Right ventricle myocardium superior (tissue), 1 donor: ENCODE data around the gene CCNT2. TPM values are rescaled to one million over a fixed set of nuclear protein-coding genes. Genes with fewer than 3 reads are reported as not detected.
"Not testable (repeated sequence)": the region's sequence is repeated elsewhere in the genome, so short reads cannot be mapped to it uniquely, and the experiment has no call there.

Experiments
- ATAC-seq: fragments of 200-7000 bp; cut with Tn5 transposase; one replicate; pipeline ENCODE4 v1.9.1; 2020; ENCODE audit warnings: mild to moderate bottlenecking; ENCODE audit not compliant: poor library complexity
- DNase-seq: peaks from one replicate; pipeline ENCODE4 v3.0.0-alpha.2; 2020
- intact Hi-C: fragments of 100-400 bp; cut with DNase I; formaldehyde crosslinking; loops from one replicate; pipeline ENCODE4 v1.11.2; 2022
- total RNA-seq: library from RNA; stranded (reverse); fragmentation: NEBNext Ultra II Directional; extraction: Animal tissue kit (Norgen Biotek cat#: 25700); gene quantifications from one replicate; pipeline ENCODE4 v1.2.1, GENCODE V29; 2021
- donor health status: DM: no; HTN: yes; CAD: no; lungs with severe emphysema.

Gene CCNT2
- total RNA-seq, 1 donor from 2014 or later, result 16.6 TPM

DNA sequence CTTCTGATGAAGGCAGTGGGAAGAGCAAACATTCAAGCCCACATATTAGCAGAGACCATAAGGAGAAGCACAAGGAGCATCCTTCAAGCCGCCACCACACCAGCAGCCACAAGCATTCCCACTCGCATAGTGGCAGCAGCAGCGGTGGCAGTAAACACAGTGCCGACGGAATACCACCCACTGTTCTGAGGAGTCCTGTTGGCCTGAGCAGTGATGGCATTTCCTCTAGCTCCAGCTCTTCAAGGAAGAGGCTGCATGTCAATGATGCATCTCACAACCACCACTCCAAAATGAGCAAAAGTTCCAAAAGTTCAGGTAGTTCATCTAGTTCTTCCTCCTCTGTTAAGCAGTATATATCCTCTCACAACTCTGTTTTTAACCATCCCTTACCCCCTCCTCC, 35.4 kb downstream of the CCNT2 start:
- ATAC-seq (no peak), DNase-seq (no peak)
- intact Hi-C loops, result no loop called here

DNA sequence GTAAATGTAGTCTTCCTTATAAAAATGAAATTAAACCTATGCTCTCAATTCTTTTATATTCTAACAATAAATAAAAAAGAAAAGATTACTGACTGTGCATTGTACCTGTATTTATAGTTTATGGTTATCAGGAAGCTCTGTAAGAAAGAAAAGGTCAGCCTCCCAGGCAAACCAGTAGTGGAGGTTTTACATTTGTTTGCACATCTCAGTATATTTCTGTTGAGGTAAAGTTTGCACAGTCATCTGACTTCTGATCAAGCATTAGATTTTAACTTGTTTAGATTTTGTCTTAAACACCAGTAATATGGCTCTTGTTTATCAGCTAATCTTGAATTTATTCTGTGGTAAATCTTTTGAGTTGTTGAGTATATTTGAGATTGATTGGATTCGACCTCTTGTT, 37.1 kb downstream of the CCNT2 start:
- no peak for ATAC-seq
- DNase-seq, result no peak
- intact Hi-C loops, result no loop called here

DNA sequence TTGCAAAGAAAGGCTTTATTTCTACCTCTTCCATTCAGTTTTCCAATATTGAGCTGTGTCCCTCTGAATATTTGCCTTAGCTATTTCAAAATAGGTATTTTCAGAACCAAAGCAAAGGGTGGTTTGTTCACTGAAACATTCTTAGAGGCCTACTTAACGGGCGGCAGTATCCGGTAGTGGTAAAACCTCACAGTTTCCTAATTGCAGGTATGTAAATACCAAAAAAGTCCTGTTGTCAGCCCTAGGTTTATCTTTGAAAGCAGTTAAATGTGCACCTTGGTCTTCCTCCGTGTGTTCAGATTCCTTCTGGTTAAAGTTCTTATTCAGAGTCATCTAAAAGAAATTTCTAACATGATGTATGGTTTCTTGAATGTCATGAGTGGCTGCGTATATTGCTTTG, 38.9 kb downstream of the CCNT2 start:
- ATAC-seq, result no peak
- intact Hi-C loops, result no loop called here
- no peak for DNase-seq

DNA sequence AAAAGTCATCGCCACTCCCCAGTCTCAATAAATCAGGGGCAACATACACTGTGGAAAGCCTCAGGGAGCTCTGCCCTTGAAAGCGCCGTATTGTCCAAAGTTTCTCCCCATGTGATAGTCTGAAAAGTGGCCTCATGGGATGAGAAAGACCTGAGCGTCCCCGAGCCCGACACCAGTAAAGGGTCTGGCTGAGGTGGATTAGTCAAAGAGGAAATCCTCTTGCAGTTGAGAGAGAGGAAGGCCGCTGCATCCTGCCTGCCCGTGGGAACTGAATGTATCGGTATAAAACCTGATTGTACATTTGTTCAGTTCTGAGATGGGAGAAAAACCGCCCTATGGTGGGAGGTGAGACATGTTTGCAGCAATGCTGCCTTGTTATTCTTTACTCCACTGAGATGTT, 48.5 kb downstream of the CCNT2 start:
- DNase-seq, ATAC-seq, intact Hi-C loops: not testable (repeated sequence)

DNA sequence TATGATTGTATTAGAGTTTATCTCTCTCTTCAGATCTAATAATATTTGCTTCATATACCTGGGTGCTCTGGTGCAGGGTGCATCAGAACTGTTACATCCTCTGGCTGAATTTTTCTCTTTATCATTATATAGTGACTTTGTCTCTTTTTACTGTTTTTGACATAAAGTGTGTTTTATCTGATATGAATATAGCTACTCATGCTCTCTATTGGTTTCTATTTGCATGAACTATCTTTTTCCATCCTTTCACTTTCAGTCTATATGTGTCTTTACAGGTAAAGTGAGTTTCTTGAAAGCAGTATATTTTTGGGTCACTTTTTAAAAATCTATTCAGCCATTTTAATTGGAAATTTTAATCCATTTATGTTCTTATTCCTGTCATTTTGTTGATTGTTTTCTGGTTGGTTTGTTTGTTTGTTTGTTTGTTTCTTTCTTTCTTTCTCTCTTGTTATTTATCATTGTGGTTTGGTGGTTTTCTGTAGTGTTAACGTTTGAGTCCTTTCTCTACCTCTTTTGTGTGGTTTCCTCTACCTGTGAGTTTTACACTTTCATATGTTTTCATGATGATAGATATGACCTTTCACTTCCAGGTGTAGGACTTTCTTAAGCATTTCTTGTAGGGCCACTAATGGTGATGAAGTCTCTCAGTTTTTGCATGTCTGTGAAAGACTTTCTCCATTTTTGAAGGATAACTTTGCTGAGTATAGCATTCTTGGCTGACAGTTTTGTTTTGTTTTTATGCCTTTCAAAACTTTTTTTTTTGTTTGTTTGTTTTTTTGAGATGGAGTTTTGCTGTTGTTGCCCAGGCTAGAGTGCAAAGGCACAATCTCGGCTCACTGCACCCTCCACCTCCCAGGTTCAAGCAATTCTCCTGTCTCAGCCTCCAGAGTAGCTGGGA, 54.9 kb downstream of the CCNT2 start:
- ATAC-seq, result no peak
- intact Hi-C loops, result no loop called here
- DNase-seq, result no peak

DNA sequence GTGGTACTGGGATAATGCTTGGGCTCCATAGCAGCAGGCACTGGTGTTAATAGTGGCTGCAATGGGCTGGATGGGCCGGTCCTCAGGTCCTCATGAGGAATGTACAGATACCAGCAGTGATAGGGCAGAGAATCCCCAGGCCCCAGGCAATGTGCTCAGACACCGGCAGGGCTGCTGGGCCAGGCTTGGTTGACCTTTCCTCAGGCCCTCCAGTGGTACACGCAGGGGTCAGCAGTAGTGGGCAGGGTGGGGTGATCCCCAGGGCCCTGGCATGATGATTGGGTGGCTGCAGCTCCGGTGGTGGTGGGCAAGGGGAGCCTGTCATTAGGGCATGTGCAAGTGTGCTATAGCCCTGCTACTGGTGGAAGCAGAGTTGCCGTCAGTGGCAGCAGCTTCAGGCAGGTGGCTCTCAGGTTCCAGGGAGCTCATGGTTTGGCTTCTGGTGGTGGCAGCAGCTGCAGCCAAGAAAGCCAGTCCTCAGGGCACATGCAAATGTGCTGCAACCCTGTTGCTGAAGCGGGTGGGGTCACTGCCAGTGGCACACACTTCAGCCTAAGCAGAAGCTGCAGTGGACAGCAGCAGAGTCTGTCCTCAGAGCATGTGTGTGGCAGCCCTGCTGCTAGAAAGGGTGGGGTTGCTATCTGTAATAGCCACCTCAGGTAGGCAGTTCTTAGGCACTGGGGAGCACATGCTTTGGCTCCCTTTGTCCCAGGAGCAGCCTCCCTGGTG, 56.8 kb downstream of the CCNT2 start:
- ATAC-seq (peak; percentile 61), DNase-seq (no peak)
- intact Hi-C loops, result no loop called here

DNA sequence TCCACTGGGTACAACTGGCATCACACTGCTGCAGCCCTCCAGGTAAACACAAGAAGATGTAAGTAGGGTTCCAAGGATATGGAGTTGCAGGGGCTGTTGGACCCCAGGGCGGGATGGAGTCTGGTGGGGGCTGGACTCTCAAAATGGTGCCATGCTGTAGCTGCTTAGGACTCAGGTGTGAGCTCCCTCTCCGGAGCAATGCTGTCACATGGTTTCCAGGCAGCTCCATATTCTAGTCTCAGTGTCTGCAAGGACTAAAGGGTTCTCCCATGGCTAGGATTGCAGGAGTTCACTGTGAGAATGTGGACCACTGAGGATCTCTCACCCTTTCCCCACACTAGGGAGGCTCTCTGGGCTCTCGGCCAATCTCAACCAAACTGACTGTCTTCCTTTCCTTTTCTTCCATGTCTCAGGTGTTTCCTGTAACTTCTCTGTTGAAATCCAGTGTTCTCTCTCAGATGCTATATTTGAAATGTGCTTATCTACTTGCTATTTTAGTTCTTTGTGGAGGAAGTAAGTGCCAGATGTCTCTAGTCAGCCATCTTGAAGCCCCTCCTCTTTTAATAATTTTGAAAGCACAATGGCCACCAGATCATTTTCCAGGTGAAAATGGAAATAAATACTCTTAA, 57.6 kb downstream of the CCNT2 start:
- peak; percentile 57 for ATAC-seq
- intact Hi-C loops, result no loop called here

DNA sequence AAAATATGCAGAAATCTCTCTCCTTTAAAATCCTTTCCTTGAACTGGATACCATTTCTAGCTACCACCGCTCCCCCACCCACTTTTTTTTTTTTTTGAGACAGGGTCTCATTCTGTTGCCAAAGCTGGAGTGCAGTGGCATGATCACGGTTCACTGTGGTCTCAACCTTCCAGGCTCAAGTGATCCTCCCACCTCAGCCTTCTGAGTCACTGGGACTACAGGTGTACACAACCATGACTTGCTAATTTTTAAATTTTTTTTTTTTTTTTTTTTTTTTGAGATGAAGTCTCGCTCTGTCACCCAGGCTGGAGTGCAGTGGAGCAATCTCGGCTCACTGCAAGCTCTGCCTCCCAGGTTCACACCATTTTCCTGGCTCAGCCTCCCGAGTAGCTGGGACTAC, 58.5 kb downstream of the CCNT2 start:
- intact Hi-C loops, ATAC-seq, DNase-seq: not testable (repeated sequence)

More for the DNA sequence above, 57.6 kb downstream of the CCNT2 start:
- DNase-seq, result no peak

DNA sequence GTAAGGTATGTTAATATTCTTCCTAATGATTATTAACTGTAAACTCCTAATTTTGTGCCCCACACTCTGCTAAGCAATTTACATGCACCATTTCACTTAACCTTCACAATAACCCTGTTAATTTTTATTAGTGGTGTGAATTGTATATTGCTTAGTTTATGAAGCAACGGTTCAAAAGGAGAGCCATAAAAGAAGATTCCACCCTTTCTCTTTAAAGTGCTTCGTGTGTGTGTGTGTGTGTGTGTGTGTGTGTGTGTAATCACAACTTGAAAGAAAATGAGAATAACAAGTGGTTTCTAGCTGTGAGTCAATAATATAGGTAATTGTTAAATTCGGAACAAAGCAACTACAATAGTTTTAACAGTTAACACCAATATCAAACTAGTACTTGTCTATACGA, 60.6 kb downstream of the CCNT2 start:
- DNase-seq, result no peak
- ATAC-seq, result no peak
- intact Hi-C loops, result no loop called here

DNA sequence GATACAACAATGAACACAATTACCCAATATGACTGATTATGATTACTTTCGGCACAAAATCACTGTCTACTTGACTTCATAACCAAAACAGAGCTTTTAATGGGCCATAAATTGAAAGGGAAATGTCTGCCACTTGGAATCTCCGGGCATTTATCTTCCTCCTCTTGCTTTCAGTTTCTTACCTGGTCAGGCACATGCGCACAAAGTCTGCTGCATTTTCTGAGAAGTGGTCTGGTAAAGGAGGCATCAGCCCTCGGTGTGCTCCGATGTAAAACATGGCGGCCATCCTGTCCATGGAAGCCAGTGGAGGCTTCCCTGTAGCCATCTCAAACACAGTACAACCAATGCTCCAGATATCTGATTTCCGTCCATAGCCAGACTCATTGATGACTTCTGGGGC, 62.0 kb downstream of the CCNT2 start:
- intact Hi-C loops, result no loop called here
- DNase-seq, result no peak
- ATAC-seq, result no peak

DNA sequence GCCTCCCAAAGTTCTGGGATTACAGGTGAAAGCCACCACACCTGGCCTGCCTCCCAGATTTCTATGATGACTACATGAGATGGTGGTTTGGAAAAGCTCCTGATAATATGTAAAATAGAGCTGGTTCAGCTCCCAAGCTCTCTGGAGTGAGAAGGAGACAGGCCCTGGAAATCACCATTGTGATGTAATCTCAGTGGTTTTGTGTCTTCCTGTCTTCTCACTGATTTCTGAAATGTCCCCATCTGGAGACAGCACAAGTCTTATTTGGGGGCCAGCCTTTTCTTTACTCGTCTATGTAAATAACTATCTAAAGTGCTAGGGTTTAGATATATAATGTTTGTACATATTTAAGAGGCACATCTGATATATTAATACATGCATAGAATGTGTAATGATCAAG, 64.0 kb downstream of the CCNT2 start:
- ATAC-seq (no peak), DNase-seq (no peak)

DNA sequence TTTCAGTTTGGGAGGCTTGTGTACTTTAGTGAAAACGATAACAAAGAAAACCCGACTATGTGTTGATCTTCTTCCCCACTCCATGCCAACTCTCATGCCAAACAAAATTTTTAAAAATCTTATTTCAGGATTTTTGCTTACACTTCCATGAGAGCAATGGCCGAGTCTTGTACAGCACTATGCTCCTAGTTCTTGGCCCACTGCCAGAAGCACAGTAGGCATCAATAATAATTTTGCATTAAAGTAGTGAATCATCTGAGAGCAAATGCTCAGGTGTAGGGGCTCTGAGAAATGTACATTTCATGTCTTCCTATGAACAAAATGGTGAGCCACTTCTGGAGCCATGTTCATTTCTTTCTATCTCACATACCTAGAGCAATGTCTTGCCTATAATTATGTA, 66.4 kb downstream of the CCNT2 start:
- DNase-seq, result no peak
- intact Hi-C loops, result no loop called here

More for the DNA sequence above, 64.0 kb downstream of the CCNT2 start:
- intact Hi-C loops, result no loop called here

DNA sequence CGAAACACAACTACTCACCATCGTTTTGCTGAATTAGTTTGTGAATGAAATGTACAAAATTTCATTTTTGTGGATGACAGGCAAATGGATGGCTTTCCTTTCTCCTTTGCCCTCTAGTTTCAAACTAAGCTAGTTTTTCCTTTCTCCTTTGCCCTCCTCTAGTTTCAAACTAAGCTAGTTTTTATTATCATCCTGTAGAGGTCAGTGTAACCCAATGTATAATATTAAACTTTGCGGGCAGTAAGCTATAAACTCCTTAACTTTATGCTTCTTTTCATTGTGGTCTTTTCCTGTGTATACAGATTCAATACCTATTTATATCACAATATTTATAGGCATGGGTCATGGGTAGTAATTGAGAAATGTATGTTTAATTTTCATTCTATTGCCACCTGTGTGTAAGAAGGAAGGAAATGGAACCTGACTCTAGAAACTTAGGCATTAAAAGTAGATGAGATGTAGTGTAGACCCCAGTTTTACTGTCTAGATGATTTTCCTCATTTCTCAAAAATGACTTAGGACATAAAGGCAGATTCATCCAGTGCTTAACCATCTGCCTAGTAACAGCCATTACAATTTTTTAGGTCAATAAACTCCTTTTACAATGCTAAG, 70.5 kb downstream of the CCNT2 start:
- no peak for ATAC-seq
- no peak for DNase-seq
- intact Hi-C loops, result no loop called here

More for the DNA sequence above, 66.4 kb downstream of the CCNT2 start:
- ATAC-seq, result no peak

DNA sequence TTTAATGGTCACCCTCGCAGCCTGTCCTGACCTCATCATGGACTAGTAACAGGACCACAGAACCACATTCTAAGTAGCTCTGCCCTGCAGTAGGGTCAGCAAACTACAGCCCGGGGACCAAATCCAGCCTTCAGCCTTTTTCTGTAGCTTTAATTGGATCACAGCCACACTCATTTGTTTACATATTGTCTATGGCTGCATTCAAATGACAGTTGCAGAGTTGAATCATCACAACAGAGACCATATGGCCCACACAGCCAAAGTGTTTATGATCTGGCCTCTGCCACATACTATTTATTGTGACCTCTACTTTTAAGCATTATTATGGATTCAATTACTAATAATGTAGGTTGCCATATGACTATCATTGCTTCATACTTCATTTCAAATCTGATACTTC, 80.9 kb downstream of the CCNT2 start:
- ATAC-seq (no peak), DNase-seq (no peak)
- intact Hi-C loops, result no loop called here

DNA sequence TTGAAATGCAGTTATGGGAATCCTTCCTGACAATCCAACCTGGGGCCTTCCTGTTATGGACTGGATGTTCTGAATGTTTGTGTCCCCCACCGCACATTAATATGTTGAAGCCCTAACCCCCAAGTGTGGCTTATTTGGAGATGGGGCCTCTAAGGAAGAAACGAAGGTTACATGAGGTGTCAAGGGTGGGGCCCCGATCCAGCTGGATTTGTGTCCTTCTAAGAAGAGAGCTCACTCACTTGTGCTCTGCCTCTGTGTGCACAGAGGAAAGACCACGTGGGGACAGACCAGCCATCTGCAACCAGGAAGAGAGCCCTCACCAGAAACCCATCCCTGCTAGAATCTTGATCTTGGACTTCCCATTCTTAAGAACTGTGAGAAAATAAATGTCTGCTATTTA, 84.2 kb downstream of the CCNT2 start:
- DNase-seq (no peak), ATAC-seq (no peak)
- intact Hi-C loops, result loop anchor here (5.0 kb wide), 1 partner anchor 709 kb away; no protein-coding TSS in a partner anchor

DNA sequence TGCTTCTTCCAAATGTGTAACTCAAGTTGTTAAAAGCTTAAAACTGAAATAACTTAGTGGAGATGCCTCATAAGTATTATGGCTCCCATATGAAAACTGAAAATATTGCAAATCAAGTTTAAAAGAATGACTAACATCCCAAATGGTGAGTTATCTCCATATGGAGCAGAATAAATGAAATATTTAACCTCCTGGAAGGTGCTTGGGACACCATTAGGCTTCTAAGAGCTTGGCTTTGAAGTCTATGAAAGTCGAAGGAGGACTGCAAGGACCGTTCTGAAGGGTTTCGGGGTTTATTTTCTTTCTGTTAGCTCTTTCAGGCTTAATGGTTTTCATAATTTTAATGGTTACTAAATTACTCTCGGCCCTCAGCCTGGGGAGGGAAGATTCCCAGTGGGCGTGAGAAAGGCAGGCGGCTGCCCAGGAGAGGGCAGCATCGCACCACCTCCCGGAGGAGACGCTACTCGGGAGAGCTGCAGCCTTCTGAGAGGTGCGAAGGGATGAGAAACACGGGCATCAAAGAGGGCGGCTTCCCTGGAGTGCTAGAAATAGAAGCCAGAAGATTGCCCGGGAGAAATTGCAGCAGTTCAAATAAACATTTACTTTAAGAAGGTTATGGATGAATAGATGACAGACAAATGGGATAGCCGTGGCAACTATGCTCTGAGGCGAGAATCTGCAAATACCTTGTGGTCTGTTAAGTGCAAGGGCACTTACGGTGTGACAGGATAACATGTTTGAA, 85.6 kb downstream of the CCNT2 start:
- peak; percentile 99 for ATAC-seq
- intact Hi-C loops, result loop anchor here (5.0 kb wide), 1 partner anchor 708 kb away; no protein-coding TSS in a partner anchor
- peak; percentile 78 for DNase-seq

DNA sequence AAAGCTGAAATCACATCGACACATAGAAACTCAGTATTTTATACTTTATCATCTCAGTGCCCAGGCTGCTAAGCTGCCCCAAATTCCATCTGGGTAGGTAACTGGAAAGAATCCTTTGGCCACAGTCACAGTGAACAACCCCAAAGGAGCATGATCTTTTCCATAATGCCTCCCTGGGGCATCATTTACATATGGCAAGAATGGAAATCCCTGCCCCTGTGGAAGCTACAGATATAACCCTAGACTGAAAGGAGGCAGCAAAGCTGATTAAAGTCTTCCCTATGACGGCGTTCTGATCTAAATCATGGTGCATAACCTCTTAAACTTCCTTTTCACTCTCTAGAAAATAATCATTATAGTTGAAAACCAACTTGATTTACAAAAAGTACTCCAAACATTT, 87.1 kb downstream of the CCNT2 start:
- intact Hi-C loops, result no loop called here
- ATAC-seq, result no peak
- no peak for DNase-seq
